Stimulated activated CD8-positive, alpha-beta memory T cell treated with anti-CD3 and anti-CD28 coated beads, Interleukin-2, amount 100 ng/mL, for 1 hour (primary cell): ENCODE results near the gene GLYATL3.
A peak's percentile ranks its signal among the peaks of the same experiment; 100 is the strongest.
"Not testable (repeated sequence)": the region's sequence is repeated elsewhere in the genome, so short reads cannot be mapped to it uniquely, and the experiment has no call there.

Experiments
- DNase-seq, 2 donors: peaks; one replicate each; pipeline ENCODE4 v3.0.0-alpha.2; 2020; ENCODE audit warnings: low read depth in 2 of 2

GLYATL3 gene

DNA sequence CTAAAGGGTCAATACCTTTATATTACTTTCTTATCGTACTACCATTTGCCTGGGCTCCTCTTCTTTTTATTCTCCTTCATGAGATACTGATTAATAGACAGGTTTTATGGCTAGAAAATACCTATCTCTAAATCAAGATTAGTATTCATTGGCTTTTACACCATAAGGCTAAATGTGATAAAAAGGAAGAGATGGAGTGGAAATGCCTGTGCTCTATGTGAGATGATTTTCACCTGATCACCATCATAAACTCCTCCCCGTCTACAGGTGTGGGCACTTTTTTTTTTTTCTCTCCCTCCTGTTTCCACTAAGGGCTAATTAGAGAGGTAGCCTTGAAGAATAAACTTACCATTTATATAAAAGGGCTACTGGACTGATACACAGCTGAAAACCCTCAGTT, at the start of gene GLYATL3:
GLYATL3 (plus strand) TSS at position 301 of the 400 bp plus-strand sequence. CDS start 12,068 bp downstream, outside the sequence.
- DNase-seq, result no peak

DNA sequence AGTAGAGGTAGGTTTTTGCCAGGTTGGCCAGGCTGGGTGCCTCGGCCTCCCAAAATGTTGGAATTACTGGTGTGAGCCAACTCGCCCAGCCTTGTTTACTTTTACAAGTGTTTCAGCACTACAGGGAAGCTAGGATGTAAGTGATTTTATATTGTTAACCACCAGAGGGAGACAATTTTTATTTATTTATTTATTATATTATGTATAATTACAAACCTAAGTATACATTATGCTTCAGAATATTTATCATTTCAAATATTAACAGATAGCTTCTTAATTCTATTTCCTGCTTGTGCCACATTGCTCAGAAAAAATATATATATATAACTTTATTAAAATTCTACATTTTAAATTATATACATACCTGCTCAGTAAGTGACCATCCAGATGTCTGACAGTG, 46.5 kb upstream of the GLYATL3 start:
- DNase-seq, result no peak

DNA sequence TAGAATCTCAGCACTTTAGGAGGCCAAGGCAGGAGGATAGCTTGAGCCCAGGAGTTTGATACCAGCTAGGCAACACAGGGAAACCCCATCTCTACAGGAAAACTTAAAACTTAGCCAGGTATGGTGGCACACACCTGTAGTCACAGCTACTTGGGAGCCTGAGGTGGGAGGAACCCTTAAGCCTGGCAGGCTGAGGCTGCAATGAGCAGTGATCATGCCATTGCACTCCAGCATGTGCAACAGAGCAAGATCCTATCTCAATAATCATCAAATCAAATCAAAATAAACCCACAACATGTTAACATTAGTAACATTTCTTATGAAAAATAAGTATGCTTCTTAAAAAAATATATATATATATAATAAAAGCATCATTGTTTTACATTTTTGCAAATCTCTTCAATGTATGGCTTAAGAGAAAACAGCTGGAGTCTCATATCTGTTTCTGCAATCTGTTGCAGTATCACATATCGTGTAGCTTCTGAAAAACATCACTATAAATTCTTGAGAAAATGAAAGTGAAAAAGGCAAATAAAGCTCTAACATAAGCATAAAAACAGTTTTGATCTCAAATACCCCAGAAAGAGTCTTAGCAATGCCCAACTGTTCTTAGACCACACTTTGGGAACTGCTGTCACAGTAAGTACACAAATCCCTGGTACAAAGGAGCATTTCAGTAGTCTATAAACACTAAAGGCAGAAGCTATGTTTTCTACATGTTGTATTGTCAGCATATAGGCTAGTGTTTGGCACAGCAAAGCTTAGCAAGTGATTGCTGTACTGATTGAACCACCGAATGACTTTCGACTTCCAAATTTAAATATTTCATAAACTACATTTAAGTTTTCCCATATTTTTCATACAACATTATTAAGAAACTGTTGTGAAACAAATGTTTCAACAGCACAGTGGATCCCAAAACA, 44.7 kb upstream of the GLYATL3 start:
- DNase-seq, result no peak

GRCh38 chr6:49457771-49458170, 42.0 kb upstream of the GLYATL3 start:
- DNase-seq, result no peak

DNA sequence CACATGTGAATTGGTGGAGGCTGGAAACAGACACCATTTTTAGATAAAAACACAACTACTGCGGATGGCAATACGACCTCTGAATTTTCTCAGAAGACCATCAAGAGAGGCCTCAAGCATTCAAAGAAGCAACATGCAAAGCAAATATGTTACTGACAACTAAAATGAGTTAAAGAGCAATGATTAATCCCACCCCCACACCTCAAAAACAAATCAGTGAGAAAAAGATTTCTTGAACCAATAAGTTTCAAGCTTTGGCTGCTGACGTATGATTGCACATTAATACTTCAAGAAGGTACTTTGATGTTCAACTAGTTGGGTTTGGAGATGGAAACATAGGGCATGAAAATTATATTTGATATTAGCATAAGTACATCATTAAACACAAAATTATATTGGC, 37.7 kb upstream of the GLYATL3 start:
- no peak for DNase-seq

GRCh38 chr6:49462599-49462926, 37.2 kb upstream of the GLYATL3 start:
- DNase-seq, result no peak

- peak; percentile 72 to 74 for DNase-seq
These were observed 36.7 kb upstream of the GLYATL3 start, which contains the start of the genes CENPQ and MMUT for GRCh38 chr6:49462927-49463611. Gene CENPQ (plus strand): TSS chr6:49463370. CDS start chr6:49470177, 6,807 bp downstream. Gene MMUT (minus strand): TSS chr6:49463253. CDS start chr6:49459466, 3,787 bp downstream.

DNA sequence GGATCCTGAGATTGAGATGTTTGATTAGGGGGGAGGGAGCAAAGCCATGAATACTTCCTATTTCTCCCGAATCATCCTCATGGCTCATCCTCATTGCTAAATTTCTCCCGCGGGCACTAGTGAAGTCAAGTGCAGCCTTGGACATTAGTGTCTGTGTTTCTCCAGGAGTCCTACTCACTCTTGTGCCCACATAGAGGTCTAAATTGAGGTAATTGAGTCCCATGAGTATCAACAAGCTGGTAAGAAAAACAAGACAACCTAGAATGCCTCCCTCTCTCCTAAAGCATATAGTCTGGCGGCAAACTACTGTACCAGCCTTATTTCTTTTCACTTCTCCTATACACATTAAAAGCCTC, 36.1 kb upstream of the GLYATL3 start:
- no peak for DNase-seq

DNA sequence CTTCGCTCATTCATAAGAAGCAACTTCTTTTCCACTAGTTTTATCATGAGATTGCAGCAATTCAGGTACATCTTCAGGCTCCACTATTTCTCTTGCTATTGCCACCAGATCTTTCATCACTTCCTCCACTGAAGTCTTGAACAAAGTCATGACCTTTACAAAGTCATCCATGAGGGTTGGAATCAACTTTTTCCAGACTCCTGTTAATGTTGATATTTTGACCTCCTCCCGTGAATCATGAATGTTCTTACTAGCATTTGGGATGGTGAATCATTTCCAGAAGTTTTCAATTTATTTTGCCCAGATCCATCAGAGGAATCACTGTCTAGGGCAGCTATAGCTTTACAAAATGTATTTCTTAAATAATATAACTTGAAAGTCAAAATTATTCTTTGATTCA, 35.0 kb upstream of the GLYATL3 start:
- DNase-seq, result no peak

DNA sequence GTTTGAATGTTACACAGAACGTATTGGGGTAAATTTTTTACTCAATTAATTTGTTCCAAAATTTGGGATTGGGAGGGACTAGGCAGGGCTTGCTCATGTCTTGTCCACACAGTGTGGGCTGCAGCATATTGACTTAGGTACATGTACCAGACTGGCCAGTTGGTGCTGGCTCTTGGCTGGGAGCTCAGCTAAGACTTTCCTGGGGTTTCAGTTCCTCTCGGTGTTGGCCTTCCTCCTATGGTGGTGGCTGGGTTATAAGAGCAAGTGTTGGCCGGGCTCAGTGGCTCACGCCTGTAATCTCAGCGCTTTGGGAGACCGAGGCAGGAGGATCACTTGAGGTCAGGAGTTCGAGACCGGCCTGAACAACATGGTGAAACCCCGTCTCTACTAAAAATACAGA, 31.7 kb upstream of the GLYATL3 start:
- DNase-seq, result no peak

DNA sequence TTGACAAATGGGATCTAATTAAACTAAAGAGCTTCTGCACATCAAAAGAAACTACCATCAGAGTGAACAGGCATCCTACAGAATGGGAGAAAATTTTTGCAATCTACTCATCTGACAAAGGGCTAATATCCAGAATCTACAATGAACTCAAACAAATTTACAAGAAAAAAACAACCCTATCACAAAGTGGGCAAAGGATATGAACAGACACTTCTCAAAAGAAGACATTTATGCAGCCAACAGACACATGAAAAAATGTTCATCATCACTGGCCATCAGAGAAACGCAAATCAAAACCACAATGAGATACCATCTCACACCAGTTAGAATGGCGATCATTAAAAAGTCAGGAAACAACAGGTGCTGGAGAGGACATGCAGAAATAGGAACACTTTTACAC, 23.2 kb upstream of the GLYATL3 start:
- not testable (repeated sequence) for DNase-seq

- DNase-seq, result no peak
These were observed 20.3 kb upstream of the GLYATL3 start for GRCh38 chr6:49479308-49479970.

DNA sequence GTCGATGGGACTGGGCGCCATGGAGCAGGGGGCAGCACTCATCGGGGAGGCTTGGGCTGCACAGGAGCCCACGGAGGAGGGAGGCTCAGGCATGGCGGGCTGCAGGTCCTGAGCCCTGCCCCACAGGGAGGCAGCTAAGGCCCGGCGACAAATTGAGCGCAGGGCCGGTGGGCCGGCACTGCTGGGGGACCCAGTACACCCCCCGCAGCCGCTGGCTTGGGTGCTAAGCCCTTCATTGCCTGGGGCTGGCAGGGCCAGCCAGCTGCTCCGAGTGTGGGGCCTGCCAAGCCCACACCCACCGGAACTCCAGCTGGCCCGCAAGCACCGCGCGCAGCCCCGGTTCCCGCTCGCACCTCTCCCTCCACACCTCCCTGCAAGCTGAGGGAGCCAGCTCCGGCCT, 17.9 kb upstream of the GLYATL3 start:
- DNase-seq, result not testable (repeated sequence)

GRCh38 chr6:49483380-49483779, 16.3 kb upstream of the GLYATL3 start:
- DNase-seq, result not testable (repeated sequence)

DNA sequence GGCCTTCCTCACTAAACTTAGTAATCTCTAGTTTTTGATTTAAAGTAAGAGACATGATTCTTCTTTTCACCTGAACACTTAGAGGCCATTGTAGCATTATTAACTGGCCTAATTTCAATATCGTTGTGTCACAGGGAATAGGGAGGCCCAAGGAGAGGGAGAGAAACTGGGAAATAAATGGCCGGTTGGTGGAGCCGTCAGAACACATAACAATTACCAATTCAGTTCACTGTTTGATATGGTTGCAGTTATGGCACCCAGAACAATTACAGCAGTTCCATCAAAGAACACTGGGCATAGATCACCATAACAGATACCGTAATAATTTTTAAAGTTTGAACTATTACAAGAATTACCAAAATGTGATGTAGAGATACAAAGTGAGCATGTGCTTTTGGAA, 9.1 kb upstream of the GLYATL3 start:
- DNase-seq, result no peak

DNA sequence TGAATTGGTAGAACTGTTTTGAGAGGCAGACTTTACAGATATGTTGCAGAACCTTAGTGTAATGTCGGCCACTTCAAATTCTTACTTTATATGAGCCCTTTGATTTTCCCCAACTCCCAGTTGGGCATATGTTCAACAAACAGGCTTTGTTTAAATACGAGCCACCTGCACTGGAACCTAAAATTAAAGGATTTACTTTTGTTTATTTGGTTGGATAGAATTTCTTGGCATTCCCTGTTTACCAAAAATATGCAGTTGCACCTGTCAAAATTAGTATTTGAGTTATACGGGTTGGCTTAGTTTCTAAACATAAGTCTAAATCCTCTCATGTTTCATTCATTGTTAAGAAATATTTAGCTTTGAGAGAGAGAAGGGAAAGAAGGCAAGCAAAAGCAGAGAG, 2.4 kb upstream of the GLYATL3 start:
- DNase-seq, result no peak

- DNase-seq, result no peak
These were observed 597 bp upstream of the GLYATL3 start for GRCh38 chr6:49499126-49499525.

DNA sequence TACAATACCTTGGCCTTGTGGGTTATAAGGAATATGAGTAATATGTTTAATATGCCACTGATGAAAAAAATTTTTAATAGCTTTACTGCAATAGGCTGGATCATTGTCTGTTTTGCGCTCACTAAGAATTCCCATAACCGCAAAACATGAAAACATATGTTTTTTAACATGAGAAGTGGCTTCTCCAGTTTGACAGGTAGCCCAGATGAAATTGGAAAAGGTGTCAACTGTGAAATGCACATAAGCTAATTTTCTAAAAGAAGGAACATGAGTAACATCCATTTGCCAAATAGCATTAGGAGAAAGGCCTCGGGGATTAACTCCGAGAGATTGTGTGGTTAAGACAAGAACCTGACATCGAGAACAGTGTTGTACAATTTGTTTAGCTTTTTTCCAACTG, 4.9 kb downstream of the GLYATL3 start:
- DNase-seq, result no peak

GRCh38 chr6:49506569-49507111, 6.9 kb downstream of the GLYATL3 start:
- DNase-seq, result no peak

GRCh38 chr6:49509342-49509741, 9.6 kb downstream of the GLYATL3 start:
- no peak for DNase-seq

DNA sequence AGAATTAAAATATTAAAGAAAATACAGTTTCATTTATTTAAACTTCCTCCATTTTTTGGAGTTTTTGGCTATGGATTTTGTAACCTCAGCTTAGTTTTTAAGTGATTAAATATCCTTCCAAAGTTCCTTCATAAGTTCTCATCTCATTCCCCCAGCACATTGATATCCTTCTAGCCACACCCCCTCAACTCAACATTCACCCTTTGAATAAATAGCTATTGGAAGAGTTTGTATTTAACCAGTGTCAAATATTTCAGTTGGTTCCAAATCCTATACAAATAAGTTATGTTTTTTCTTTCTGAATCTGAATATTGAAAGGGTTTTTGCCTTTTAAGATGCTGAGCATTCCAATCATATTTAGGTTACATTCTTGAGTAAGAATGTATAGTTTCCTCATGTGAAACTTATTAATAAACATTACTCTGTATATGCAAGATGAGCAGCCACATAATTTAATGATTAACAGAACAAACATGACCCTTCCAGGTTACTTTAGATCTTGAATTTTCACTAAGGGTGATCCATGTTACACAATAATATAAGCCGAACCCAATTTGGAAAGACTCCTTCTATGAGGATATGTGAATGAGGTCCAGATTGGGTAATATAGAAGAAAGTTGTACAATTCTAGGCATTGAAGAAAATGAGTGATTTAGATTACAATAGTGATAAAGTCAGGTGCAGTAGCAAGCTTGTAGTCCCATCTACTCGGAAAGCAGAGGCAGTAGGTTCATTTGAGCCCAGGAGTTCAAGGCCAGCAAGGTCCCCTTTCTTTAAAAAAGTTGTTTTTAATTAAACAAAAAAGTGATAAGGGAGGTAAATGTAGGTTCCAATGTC, 13.6 kb downstream of the GLYATL3 start:
- DNase-seq, result no peak
